Measurements from ENCODE around the gene ZNF689. TPM values are rescaled to one million over a fixed set of nuclear protein-coding genes. Genes with fewer than 3 reads are reported as not detected.
"Not testable (repeated sequence)": the region's sequence is repeated elsewhere in the genome, so short reads cannot be mapped to it uniquely, and the experiment has no call there.

ZNF689 gene
- polyA plus RNA-seq, 1 donor, result 14.0 TPM

DNA sequence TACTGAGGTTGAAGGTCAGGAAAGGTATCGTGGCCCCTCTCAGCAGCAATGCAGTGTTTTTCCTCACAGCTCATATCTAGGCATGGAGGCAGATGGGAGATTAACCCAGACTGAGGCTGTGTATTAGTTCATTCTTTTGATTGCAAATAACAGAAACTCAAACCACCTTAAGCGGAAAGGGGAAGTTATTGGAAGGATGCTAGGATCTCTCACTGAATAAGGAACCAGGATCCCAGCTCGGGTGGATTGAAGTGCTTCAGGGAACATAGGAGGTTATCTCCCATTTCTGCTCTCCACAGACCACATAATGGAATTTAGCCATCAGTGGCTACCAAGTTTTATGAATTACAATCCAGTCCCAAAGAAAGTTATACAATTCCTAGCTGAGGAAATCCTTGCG lies 8.2 kb downstream of the ZNF689 start:
- DNase-seq, result no peak

DNA sequence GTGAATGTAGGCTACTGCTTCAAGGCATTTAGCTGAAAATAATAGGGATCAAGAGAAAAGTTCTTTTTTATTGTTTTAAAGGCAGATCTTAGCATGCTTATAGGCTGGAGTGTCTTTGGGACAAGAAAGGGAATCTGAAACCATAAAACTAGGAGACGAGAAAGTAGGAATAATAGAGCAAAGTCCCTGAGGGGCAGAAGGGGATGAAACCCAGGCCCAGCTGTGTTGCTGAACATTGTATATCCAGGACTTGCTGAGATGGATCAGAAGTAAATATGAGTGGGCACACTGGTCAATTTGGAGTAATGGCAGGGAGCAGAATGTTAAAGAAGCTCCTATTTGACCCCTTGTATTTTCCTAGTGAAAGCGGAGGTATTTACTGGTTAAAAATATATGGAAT lies 9.3 kb downstream of the ZNF689 start:
- no peak for DNase-seq

DNA sequence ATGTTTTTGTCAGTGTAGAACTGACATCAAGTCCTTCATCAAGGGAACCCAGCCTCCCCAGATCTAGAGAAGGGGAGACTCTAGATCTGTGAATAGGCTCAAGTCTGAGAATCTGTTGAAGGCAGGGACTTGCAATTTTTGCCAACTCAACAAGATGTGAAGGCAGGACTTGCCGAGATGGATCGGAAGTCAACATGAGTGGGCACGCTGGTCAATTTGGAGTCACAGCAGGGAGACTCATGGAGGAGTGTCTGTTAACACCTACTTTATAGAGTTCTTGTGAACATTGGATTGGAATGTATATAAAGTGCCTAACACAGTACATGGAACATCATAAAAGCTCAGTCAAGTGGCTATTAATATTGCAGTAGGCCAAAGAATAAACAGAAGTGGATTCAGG lies 10.0 kb downstream of the ZNF689 start:
- no peak for DNase-seq

DNA sequence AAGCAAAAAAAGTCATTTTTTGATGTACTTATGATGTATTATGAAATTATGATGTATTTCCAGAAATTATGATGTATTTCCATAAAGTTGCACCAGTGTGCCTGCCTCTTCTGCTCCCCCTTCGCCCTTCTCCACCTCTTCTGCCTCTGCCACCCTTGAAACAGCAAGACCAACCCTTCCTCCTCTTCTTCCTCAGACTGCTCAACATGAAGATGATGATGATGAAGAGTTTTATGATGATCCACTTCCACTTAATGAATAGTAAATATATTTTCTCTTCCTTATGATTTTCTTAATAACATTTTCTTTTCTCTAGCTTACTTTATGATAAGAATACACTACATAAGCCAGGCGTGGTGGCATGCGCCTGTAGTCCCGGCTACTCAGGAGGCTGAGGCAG lies 17.3 kb downstream of the ZNF689 start:
- no peak for DNase-seq

DNA sequence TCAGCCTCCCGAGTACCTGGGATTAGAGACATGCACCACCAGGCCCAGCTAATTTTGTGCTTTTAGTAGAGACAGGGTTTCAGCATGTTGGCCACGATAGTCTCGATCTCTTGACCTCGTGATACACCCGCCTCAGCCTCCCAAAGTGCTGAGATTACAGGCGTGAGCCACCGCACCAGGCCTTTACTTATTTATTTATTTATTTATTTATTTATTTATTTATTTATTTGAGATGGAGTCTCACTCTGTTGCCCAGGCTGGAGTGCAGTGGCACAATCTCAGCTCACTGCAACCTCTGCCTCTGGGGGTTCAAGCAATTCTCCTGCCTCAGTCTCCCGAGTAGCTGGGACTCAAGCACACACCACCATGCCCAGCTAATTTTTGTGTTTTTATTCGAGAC lies 19.3 kb downstream of the ZNF689 start:
- DNase-seq, result not testable (repeated sequence)

DNA sequence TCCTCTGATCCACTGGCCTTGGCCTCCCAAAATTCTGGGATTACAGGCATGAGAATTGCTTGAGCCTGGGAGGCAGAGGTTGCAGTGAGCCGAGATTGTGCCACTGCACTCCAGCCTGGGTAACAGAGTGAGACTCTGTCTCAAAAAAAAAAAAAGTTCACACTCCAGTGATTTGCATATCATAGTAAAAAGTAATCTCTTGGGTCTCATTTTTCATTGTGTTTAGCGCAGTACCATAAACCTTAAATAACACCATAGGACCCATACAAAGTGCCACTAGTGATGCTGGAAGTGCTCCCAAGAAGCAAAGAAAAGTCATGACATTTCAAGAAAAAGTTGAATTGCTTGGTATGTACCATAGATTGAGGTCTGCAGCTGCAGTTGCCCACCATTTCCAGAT lies 20.6 kb downstream of the ZNF689 start:
- DNase-seq, result not testable (repeated sequence)

DNA sequence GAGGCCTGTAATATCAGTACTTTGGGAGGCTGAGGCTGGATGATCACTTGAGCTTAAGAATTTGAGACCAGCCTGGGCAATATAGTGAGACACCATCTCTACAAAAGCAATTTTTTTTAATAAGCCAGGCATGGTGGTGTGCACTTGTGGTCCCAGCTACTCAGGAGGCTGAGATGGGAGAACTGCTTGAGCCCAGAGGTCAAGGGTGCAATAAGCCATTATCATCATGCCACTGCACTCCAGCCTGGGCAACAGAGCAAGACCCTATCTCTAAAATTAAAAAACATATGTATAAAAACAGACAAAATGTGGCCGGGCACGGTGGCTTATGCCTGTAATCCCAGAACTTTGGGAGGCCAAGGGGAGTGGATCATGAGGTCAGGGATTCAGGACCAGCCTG lies 21.5 kb downstream of the ZNF689 start:
- DNase-seq, result no peak

DNA sequence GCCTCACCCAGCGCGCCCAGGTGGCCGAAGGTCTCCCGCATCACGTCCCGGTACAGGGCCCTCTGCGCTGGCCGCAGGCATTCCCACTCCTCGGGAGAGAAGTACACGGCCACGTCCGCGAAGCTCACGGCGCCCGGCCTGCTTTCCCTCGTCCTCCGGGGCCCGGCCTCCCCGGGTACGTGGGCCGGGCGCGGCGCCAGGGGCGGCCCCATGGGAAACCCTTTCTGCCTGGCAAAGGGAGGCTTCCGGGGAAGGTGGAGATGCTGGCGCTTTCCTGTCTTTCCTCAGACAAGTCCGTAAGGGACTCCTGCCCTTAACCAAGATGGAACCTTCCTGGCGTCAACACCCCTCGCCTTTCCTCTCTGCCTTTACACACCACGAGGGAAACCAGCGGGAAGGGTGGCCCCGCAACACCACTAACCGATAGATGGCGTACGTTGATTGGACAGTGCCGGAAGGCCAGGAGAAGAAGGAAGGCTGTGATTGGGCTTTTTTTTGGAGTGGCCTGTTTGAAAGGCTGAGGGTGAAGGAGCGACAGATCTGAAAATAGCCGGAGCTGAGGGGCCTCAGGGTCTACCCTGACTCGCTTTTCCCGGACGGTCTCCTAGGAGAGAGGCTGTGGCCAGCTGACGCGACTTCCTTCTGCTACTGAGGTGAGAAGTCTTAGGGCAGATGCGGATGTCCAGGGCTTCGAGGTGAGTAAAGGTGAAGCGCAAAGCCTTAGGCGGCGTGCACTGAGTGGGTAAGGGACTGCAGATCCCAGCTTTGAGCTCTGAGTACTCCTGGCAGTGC lies 24.6 kb downstream of the ZNF689 start, which contains the start of gene ZNF785:
Gene ZNF785, minus strand, starts transcription at position 298 of the 792 bp plus-strand sequence. Its CDS starts 86 bp downstream, at position 212.
- DNase-seq, result peak; percentile 99

DNA sequence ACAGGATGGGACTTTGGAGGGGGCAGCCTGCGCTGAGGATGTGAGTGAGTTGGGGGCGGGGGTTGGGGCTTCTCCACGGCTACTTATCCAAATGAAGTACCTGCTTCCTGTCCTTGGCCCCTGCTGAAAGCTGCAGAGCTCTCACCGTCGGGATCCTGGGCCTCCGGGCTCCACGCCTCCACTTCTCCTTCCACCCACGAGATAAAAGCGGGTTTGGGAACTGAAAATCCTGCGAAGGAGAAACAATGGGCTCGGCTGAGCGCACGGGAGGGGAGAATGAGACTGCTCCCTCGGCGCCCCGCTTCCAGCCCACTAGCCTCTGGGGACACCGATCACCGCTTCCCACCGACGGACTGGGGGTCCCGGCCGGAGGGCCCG lies 25.2 kb downstream of the ZNF689 start:
- DNase-seq, result no peak

DNA sequence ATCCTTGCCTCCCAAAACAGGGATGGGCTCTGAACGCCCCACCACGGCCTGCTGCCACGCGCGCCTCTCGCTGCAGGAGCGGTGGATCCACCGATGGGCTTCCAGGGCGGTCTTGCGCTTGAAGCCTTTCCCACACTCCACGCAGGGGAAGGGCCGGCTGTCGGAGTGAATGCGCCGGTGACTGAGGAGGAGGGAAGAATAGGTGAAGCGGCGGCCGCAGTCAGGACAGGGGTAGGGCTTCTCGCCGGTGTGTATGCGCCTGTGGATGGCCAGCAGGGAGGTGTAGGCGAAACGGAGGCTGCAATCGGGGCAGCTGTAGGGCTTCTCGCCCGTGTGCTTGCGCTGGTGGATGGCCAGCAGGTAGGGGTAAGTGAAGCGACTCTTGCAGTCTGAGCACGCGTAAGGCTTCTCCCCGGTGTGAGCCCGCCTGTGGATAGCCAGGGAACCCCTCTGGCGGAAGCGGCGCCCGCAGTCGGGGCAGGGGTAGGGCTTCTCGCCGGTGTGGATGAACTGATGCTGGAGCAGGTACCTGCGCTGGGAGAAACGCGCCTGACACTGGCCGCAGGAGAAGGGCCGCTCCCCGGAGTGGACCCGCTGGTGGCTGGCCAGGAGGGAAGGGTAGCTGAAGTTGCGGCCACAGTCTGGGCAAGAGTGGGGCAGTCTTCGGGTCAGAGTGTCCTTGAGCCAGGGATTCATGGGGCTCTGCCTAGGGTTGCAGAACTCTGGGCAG lies 27.4 kb downstream of the ZNF689 start:
- no peak for DNase-seq

DNA sequence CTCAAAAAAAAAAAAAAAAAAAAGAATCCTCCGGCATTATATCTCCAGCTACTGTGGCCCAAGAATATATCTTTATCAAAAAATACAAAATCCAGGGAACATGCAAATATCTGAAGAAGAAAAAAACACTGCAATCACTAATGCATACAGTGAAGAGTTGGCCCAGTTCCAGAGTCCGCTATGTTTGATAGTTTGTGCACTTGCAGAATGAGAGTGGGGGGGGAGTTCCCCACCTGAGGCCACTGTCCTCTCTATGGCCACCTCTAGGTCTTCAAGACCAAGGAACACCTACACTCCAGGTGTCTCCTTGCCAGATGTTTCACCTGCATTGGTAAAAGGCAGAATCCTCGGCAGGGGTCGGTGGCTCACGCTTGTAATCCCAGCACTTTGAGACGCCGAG lies 28.7 kb downstream of the ZNF689 start:
- no peak for DNase-seq

DNA sequence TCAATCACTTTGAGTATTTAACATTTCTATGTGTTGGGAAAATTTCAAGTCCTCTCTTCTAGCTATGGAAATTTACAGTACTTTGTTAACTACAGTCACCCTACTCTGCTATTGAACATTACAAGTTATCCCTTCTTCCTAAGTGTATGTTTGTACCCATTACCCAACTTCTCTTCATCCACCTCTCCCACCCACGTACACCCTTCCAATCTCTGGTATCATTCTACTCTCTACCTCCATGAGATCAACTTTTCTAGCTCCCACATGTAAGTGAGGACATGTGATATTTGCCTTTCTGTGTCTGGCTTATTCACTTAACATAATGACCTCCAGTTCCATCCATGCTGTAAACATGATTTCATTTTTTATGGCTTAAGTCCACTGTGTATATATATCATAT lies 35.5 kb downstream of the ZNF689 start:
- DNase-seq, result no peak

DNA sequence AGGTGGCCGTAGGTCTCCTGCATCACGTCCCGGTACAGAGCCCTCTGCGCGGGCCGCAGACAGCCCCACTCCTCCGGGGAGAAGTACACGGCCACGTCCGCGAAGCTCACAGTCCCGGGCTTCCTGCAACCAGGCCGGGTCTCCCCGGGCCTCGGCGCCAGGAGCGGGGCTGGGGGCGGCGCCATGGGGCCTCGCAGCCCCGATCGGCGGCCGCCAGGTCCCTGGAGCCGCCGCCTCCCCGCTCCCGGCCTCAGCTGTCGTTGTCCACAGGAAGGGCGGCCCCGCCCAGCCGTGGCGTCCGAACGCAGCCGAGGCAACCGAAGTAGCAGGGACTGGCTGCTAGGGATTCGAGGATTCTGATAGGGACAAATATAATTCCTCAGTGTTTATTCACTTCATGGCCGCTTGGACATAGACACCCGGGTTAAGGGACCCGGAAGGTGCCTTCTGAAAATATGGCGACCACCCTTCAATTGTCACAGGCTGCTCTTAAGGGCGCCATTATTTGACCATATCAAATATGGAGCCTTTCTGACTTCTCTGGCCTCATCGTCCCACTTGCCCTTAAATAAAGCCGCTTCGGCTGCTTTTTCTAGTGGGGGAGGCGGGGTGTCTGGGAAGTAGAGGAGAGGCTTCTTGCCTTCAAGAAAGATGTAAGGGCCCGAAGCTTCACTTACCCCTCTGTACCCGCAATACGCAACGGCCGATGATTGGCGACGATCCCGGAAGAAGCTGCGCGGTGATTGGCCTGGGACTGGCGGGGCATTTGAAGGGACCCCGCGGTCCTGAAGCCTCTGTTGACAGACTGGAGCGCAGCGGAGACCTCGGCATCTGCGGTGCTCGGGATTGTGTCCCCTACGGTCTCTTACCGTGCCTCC lies 38.5 kb downstream of the ZNF689 start, which contains the start of gene ZNF688:
Gene ZNF688, minus strand, starts transcription at position 270 of the 878 bp plus-strand sequence. Its CDS starts 85 bp downstream, at position 185.
- DNase-seq, result peak; percentile 98

DNA sequence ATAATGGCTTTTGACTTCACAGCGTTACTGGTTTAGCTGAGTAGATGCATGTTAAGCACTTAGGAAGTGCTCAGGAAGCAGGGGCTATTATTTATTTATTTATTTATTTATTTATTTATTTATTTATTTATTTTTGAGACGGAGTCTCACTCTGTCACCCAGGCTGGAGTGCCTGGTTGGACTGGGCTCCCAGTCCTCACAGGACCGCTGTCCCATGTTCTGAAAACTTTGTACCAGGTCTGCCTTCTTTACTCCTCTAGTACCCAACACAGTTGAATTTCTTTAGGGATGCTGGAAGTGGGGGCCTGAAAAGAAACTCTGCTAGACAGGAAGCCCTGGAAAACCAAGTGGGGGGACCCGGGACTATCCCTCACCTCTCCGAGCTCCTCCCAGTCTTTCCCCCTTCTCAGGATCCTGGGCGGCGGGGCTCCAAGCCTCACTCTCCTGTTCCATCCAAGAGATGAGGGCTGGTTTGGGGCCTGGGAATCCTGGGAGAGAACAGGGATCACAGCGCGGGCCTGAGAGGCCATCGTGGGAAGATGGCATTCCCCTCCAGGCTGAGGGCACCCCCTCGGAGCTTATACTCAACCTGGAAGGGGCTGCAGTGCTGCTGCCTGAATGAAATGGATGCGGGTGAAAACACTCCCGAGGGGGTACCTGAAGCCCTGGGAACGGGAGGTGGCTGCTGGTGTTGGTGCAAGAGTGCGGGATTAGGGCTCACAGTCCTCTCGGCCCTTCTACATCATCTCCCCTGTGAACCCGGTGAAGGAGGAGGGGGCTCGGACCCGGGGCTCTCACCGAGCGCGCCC lies 39.3 kb downstream of the ZNF689 start:
- DNase-seq, result peak; percentile 44

DNA sequence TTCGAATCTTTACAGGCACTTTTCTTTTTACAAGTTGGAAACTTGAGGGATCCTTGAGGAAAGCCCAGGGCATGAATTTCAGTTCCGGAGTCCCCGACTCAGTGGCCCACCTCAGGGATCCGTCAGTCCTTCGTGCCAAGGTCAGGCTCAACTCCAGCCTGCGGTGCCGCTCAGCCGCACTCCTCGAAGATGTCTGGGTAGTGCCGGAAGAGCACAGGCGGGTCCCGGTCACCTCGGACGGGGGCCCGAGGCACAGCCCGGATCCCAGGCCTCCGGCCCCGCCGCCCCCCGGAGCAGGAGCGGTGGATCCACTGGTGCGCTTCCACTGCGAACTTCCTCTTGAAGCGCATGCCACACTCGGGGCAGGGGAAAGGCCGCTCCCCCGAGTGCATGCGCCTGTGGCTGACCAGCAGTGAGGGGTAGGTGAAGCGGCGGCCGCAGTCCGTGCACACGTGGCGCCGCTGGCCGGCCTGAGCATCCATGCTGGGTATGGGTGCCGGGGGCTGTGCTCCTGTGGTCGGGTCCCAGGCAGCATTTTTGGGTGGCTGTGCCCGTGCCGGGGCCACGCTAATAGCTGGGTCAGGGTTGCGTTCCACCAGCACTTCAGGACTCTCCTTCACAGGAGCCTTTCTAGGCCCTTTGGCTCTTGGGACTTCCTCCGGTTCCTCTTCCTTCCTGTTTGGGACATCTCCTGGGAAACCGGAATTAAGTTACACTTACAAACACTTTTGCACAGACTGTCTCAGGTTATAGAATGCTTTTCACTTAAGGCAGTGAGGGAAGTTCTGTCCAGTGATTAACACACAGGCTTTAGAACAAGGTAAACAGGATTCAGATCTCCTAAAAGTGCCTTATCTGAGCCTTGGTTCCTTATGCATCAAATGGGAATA lies 40.2 kb downstream of the ZNF689 start:
- peak; percentile 45 for DNase-seq

DNA sequence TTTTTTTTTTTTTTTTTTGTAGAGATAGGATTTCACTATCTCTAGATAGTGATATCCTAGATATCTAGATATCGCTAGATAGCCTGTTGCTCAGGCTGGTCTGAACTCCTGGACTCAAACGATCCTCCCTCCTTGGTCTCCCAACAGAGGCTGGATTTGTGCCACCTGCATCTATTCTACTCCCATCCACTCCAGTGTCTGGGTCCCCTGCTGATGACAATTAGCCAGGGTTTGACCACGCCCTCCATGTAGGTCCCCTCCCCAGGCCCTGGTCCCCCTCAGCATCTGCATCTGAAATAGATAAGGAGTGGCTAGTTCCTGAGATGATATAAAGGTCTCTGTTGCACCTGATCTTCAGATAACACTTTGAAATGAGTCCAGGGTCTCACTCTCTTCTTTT lies 40.9 kb downstream of the ZNF689 start:
- no peak for DNase-seq

DNA sequence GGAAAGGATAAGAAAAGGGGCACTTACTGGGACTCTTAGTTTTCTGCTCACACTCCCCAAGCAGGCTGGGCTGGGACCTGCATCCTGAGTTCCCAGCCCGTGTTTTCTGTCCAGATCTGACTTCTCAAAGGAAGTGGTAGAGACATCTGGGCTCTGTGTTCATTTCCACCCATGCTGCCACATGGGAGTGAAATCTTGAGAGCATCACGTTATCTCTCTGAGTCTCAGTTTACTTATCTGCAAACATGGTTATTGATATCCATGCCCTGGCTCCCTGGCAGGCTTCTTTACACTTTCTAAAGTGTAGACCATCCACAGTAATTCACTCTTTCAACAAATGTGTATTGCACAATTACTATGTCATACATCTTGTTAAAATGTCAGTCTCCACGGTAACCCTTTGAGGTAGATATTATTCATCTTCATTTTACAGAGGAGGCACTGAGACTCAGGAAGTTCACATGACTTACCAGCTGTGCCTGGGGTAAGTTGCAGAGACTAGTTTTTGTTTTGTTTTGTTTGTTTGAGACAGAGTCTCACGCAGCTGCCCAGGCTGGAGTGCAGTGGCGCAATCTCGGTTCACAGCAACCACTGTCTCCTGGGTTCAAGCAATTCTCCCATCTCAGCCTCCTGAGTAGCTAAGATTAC lies 42.1 kb downstream of the ZNF689 start:
- no peak for DNase-seq

DNA sequence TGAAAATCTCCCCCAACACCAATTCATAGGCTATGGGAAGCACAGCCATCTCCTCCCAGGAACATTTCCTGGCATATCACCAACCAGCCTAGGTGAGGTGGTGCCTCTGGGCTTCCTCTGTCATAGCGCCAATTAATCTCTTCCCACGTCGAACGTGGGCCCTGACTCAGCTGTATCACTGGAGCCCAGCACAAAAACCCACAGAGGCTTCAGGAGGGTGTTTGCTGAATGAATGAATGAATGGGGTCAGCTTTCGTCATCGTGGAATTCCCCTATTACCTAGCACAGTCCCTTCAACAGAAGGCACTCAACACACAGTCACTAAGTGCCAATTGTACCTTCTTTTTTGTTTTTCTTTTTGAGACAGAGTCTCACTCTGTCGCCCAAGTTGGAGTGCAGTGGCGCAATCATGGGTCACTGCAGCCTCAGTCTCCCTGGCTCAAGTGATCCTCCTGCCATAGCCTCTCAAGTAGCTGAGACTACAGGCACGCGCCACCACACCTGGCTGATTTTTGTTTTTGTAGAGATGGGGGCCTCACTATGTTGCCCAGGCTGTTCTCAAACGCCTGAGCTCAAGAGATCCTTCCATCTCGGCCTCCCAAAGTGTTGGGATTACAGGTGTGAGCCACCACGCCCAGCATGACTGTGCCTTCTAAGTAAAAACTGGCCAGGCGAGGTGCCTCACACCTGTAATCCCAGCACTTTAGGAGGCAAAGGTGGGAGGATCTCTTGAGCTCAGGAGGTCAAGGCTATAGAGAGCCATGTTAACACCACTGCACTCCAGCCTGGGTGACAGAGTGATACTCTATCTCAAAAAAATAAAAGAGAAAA lies 42.8 kb downstream of the ZNF689 start:
- DNase-seq, result no peak

DNA sequence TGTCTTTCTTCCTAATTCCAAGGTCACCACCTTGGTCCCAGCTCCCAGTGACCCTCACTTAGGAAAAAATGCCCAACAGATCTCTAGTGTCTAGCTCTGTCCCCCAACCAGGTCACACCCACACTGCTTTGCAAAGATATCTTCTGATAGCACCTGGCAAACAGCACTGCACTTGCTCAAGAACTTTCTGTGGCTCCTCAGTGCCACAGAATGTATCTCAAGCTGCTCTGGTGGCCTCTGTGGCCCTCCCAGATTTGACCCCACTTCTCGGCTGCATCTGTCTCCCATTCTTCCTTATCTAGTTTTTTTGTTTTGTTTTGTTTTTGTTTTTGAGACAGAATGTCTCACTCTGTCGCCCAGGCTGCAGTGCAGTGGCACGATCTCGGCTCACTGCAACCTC lies 43.7 kb downstream of the ZNF689 start:
- no peak for DNase-seq

All from left kidney (tissue), 2 donors.